Hematopoietic multipotent progenitor cell treated with erythropoietin and hydrocortisone succinate and interleukin-3 and kit ligand, for 8 days (in vitro differentiated cells): ENCODE measurements around the gene SHISA2.
A peak's percentile ranks its signal among the peaks of the same experiment; 100 is the strongest.

Experiments
- DNase-seq: peaks from one replicate; pipeline ENCODE4 v3.0.0-alpha.2; 2015

The SHISA2 gene

DNA sequence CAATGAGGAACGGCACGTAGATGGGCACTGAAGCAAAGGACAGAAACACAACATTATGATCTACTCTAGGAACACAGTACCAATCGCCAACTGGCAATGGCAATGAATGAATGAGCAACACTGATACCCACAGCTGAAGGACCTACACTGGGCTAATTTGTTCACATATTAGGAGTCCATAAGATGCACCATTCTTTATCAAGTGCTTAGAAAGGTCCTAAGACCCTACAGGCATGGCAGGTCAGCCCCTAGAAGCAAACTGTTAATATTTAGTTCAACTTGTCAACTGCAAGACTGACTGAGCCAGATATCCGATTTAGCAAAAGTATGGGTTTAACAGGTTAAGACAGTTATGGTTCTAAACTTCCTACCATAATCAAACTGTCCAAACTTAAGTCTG lies 4.8 kb downstream of the SHISA2 start:
- no peak for DNase-seq

DNA sequence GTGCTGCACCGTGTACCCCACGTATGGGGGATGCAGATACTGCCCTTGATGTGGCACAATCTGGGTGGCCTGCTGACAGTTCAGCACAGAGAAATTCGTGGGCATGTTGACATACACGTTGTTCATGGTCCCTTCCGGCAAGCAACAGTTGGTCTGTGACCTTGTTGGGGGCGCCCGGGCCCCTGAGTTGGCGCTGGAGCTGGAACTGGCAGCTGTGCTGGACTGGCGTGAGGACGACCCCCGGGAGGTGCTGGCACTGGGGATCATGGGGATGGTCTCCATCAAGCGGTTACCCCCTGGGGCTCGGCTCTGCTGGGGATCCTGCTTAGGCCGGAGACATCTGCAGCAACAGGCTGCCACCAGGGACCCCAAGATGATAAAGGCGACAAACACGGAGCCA lies 5.2 kb downstream of the SHISA2 start:
- no peak for DNase-seq

DNA sequence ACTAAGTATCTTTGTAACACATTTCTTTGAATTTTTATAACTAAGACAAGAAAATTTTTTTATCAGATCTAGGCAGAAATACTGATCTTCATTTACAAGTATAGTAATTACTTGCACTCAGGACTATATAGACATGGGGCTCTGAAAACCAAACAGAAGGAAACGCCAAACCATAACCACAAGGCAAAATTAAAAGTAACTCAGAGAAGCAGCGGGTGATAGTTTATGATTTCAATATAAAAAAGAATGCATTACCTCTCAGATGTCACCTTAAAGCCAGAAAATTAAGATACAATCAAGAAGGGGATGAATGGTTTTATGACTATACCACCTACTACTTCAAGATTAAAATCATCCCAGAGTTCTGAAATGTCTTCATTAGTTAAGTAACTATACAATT lies 6.7 kb downstream of the SHISA2 start:
- no peak for DNase-seq

DNA sequence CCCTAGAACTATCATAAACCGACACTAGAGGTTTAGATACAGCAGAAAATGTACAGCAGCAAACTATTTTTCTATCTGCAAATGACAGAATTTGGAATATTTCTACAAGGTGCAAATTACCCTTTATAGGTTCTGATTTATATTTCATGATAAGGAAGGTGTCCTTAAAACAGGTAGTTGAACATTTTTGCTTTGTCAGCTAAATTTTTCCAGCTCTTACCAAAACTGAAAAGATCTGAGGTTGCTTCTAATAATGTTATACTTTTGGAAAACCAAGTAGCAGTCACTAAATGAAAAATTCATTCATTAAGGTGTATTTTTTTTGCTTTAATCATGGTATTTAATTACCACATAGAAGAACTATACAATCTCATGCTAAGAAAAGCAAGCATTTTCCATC lies 9.0 kb downstream of the SHISA2 start:
- no peak for DNase-seq

DNA sequence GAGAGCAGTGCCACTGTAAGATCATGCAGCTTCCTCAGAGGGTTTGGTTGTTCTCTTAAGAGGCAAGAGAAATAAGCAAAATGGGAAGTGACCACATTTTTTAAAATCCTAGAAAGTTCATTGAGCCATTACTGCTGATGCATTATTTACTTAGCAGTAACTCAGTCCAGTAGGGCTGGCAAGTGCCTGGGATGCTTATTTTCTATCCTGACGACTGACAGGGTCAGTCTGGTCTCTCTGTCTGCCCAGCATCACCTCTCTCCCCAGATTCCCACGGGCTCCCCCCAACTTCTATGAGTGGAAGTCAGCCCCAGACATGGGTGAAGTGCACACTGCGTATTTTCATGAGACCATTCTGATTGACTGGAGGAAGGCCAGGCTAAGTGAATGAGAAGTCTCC lies 10.4 kb downstream of the SHISA2 start:
- DNase-seq, result no peak

DNA sequence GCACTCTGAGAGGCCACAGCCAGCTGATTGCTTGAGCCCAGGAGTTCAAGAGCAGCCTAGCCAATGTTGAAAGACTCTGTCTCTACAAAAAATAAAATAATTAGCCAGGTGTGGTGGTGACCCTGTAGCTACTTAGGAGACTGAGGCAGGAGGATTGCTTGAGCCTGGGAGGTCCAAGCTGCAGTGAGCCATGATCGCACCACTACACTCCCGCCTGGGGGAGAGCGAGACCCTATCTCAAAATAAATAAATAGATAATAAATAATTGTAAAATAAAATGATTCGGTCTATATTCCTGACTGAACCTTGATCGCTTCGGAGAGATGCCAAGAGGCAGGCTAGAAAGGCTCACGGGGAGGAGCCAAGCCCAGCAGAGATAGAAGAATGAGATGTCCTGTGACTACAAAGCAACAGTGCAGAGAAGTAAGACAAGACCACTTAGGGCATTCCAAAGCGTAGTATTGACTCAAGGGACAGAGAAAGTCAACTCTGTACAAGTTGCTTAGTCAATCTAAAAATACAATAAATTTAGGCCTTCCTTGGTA lies 12.8 kb downstream of the SHISA2 start:
- no peak for DNase-seq

DNA sequence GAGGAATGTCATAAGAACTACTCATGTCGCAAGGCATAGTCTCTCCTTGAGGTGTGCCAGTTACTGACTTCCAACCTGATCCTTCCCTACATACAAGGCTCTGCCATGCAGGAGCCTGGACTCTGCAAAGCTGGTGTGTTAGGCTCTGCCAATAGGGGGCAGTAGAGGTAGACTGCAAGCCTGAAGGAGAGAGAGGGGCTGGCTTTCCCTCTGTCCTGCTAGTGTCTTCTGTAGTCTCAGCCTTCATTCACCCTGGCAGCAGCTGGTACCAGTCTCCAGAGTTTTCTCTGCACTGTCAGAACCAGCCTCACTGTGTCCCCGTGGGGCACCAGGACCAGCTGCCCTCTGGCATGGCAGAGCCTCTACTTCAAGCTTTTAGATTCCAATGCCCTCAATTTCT lies 14.5 kb downstream of the SHISA2 start:
- DNase-seq, result peak; percentile 35

DNA sequence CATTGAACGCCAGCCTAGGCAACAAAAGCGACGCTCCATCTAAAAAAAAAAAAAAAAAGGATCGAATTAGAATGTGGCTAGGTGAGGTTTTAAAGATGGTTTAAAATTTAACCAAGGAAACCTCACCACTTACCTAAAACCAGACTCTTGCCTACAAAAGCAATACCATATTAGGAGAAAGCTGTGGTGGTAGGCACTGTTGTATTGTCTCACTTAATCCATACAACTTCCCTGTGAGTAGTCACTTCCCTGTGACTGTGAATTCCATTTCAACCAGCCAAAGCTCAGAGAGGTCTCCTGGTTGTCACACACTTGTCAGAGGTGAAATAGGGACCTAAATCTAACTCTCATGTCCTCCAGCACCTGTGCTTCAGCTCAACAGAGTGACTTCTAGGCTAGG lies 15.4 kb downstream of the SHISA2 start:
- DNase-seq, result no peak

DNA sequence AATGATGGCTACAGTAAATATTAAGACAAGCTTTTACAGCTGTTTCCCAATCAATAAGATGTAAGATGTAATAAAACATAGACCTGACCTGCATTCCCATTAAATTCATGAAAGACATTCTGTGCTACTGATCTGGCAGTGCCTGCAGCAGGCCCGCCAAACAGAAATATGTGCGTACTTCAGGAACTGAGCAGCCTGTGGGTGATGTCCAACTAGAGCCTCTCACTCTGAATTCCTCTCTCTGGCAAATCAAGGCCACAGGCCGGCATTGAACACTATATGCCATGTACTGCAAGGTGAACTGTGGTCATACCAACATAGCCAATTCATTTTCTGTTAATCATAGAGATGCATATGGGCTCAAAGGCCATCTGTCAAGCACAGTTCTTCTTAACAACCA lies 17.8 kb downstream of the SHISA2 start:
- no peak for DNase-seq

DNA sequence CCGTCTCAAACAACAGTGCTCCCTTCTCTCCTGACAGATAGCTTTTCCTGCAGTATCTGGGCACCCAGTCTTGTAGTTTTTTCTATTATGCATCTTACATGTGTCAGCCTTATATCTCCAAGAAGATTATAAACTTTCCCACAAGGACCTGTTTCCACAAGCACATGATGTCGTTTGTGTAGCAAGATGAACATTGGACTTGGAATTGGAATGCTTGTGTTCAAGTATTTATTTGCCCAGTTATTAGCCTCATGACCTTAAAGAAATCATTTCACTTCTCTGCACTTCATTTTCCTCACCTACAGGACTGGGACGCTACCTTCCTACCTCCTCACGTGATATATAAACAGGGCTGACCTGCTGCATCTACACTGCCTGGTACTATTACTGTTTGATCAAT lies 21.5 kb downstream of the SHISA2 start:
- no peak for DNase-seq

DNA sequence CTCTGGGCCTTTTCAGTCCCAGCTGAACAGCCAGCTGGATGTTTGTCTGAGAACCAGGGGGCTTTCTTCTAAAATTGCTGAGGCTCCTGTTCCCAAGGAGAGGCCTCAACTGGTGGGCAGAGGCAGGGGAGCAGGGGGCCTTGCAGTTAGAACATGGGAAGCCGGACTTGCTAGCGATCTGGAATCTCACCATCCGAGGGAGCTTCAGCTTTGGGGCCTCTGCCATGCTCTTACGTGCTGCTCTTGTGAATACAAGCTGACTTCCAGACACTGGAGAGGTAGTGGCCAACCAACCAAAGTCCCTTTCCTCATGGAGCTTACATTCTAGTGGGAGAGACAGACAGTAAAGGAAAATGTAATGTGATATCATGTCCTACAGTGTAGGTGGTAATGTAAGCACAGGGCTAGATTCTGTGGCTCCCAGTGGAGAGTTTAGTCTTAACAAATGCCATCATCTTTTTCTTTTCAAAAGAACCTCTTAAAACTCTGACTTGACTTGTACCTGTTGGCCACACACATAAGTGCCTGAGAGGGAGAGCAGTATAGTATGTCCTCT lies 22.2 kb downstream of the SHISA2 start:
- DNase-seq, result no peak

DNA sequence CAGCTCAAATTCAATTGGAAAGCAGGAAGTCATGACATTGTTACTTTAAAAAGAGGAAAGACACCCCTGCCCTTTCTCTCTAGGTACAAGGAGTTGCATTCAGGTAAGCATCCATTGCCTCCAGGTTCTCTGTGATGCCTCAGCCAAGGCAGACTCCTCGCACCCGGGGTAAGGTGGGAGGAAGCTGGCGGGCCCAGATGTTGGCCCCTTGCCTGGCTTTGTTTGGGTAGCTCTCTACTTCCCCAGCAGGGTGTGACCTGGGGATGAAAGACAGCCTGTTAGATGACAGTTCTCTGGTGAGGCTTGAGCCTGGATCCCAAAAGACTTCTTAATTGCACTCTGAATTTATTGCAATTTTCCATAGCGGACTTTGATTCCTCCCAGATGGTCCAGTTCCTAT lies 25.6 kb downstream of the SHISA2 start:
- no peak for DNase-seq

DNA sequence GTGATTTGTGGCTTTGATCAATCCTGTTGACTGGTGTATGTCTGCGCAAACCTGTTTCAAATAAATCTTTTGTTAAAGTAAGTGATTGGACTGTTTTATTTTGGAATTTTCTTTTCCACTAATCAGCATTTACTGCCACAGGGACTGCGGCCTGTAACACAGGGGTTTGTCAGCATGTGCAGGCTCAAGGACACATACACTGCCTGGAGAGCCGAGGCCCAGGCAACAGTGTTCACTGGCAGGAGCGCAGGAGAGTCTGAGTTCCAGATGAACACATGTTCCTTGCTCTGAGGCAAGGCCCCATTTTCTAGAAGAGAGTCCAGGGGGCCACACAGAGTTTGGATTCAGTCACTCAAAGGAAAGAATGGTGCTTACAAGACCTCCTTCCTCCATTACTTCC lies 26.0 kb downstream of the SHISA2 start:
- DNase-seq, result no peak

DNA sequence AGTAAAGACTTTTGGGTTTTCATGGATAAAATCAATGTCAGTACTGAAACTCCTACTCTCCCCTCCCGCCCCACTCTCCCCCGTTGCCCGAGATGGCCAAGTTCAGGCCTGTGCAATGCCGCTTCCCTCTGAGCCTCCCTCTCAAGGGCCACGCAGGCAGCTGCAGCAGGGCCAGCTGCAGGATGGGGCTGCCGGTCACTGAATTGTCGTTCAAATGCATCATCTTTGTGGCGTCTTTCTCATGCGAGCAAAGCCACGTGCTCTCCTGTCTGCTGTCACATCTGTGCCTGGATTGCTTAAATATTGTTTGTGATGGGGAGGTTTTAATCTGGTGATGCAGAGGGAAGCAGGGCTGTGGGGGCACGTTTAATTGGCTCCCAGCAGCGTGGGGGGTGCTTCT lies 26.6 kb downstream of the SHISA2 start:
- no peak for DNase-seq

DNA sequence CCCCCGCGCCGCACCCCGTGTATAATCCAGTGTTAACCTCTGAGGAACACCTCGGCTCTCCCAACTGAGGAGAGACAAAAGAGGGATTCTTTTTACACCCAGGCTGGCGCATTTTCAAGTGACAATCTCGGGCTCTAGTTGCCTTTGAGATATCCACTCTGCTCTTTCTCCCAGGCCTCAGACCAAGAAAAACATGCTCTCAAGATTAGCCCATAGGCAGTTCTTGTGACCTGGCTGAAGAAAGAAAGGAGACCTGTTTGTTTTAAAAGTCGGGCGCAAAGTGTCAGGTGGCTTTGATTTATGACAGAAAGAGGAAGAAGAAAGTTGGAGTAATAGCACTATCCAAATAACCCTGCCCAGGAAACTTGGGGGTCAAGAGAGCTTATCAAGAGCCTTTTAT lies 27.3 kb downstream of the SHISA2 start:
- DNase-seq, result no peak

DNA sequence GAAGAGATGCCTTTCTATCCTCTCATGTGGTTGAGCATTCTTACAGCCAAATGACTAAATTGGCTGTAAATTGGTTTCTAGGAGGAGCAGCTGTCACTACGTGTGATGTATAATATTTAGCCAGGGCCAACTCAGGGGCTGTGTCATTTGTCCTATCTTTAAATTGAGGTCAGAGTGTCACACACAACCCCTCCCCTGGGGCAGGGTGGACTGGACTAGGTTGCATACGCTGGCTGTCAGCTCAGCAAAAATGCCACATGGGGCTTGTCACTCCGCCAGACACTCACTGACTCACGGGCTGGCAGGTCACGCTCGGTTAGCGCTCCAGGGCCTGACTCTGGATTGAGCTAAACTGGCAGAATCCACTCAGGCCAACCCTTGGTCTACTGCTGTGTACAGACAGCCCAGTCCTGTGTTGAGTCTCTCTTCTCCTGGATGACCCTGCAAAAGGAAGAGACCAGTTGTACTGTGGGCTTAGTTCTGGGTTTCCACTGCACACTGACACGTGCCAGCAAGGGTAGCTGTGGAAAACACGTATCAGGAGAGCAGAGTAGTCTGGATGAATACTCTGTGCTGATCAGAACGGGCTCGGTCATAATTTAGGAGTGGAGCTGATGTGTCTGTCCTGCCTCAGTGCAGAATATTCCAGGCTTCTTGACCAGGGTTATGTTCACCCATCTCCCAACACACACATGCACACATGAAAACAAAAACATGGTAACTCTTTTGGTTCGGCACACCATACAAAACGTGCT lies 29.1 kb downstream of the SHISA2 start:
- DNase-seq, result no peak

DNA sequence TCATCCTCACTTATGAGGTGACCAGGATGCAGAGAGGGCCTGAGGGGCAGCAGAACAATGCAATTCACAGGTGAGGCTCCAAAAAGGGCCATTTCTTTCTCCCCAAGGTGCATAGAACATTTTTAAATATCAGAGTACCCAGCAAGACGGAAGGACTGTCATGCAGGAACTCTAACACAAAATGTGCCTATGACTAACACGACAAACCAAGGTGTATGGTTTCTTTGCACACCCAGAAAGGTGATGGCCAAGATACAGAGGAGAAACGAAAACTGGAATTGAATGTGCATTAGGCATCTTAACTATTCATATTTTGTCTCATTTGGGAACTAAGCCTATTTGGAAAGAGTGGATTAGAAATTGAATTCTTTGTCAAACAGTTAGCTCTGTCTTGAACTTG lies 29.9 kb downstream of the SHISA2 start:
- DNase-seq, result no peak

DNA sequence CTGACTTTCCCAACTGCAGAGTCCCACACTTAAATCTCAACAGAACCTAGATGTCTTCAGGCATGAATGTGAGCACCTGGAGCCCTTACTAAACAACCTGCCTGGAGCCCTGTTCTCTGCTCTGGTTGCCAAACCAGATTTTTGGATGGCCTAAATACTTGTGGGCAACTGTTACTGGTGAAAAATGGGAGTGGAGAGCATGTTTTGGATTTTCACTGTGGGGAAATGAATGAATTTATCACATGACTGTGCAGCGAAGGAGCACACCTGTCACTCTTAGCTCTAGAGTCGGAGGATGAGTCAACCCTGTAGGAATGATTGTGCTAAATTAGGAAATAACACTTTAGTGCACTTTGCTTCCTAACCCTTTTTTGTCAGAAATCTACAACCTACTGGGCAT lies 30.3 kb downstream of the SHISA2 start:
- DNase-seq, result no peak

DNA sequence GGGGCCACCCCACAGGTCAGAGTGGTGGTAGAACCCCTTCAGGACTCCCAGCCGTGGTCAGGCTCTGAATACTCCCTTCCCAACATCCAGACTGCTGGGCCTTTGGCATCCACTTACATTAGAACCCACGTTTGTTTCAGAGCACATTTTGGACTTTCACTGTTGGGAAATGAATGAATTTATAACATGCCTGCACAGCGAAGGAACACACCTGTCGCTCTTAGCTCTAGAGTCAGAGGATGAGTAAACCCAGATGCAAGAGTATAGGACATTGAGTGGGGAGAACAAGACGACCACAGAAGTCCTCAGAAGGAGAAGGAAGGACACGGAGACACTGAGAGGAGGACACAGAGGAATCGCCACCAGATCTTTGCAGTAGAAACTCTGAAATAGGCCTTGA lies 30.9 kb downstream of the SHISA2 start:
- no peak for DNase-seq

DNA sequence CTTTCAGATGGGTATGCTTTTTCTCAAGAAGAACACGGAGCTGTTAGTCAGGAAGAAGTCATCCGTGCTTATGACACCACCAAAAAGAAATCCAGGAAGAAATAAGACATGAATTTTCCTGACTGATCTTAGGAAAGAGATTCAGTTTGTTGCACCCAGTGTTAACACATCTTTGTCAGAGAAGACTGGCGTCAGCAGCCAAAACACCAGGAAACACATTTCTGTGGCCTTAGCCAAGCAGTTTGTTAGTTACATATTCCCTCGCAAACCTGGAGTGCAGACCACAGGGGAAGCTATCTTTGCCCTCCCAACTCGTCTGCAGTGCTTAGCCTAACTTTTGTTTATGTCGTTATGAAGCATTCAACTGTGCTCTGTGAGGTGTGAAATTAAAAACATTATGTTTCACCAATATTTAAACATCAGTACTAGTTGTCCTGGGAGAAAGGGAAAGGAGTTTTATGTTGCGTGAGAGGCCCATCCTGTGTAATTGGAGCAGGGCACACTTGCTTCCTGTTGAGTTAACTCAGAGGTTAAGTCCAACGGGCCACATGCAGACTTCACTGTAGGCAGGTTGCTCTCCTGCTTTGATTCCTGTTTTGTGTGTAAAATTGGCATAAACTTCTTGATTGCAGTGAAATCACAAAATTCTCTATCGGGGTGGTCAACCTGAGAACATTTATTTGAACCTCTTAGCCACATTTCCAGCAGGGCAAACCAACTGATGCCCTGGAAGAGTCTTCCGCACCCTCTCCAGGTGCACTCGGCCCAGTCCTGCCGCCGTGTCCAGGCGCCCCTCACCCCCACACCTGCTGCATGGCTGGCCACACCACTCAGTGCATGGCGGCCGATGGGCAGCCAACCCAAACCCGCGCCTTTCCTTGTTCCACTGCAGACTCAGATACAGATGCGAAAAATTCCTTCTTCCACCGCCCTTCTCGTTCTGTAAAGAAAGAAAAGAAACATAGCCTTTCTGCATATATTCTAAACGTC lies 31.6 kb downstream of the SHISA2 start:
- DNase-seq, result no peak

DNA sequence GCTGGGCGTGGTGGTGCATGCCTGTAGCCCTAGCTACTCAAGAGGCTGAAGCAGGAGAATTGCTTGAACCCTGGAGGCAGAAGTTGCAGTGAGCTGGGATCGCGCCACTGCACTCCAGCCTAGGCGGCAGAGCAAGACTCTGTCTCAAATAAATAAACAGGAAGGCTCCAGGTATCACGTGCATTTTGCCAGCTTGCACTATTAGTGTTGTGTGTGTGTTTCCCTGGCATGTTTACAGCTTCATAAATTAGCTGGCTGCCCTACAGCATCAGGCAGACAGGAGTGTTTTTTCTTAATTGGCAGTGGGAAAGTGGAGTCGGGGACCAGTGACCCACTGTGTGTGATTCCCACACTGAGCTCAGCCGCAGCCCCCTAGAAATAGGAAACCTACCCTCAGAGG lies 32.6 kb downstream of the SHISA2 start:
- no peak for DNase-seq

DNA sequence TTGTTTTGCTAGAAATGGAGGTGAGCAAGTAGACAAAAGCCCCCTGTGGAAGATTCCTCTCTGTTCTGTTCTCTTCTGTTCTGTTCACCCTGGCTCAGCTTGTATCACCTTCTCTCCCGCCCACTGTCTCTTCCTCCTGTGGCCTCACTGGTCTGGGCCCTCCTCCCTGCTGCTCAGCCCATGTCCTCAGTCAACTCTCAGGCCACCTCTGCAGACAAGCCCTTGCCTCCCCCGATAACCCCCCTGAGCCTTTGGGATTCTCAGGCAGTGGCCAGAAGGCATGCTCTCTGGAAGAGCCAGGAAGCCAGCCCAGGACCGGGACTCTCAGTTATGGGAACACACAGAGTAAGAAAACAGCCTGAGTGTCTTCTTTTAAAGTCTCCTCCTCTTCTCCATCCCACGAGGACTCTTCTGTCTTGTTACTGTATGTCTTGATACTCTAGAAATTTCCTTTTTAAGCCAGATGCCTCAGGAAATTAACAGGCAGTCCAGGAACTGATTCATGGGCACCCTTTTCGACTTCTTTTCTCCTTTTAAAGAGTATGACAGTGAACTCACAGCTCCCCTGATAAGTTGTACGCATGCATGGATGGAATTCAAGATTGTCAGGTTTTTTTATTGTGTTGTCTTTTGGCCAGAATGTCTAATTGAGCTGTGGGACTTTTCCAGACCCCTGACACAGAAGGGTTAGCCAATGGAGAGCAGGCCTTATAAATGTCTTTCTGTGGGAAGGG lies 33.7 kb downstream of the SHISA2 start:
- DNase-seq, result no peak
